CD8-positive, alpha-beta memory T cell (primary cell): ENCODE data around the gene STARD13. TPM values are rescaled to one million over a fixed set of nuclear protein-coding genes. Genes with fewer than 3 reads are reported as not detected.

ENCODE experiments used
- CTCF ChIA-PET: fragments of 350-600 bp; sonication (Branson Sonifier 250); formaldehyde crosslinking; loops from one replicate; lab custom pipeline; 2021; ENCODE audit warnings: antibody characterized with exemption; lab: Charles Lee
- POLR2A ChIA-PET: fragments of 350-600 bp; sonication (Branson Sonifier 250); formaldehyde crosslinking; loops from one replicate; lab custom pipeline; 2021; ENCODE audit warnings: antibody characterized with exemption; lab: Charles Lee
- DNase-seq, 5 donors: peaks; one replicate each; pipeline versions ENCODE4 v3.0.0 to v3.0.0-alpha.2; 2020 to 2022; ENCODE audit warnings: mixed read lengths in 1 of 5
- H3K27ac ChIP-seq: one replicate; pipeline ENCODE4 v1.7.0; 2013; ENCODE audit warnings: low read depth, mild to moderate bottlenecking, low read length, moderate library complexity
- H3K27me3 ChIP-seq: 2 replicates; pipeline ENCODE4 v1.7.0; 2013; ENCODE audit warnings: low read length, mild to moderate bottlenecking; ENCODE audit not compliant: insufficient read depth, poor library complexity, severe bottlenecking
- H3K36me3 ChIP-seq: 2 replicates; pipeline ENCODE4 v1.7.0; 2013; ENCODE audit warnings: mild to moderate bottlenecking, low read length, moderate library complexity; ENCODE audit not compliant: insufficient read depth
- H3K4me1 ChIP-seq: 2 replicates; pipeline ENCODE4 v1.7.0; 2013; ENCODE audit warnings: mild to moderate bottlenecking, low read length, moderate library complexity; ENCODE audit not compliant: insufficient read depth
- H3K4me3 ChIP-seq: 2 replicates; pipeline ENCODE4 v1.7.0; 2013; ENCODE audit warnings: mild to moderate bottlenecking, low read length
- H3K9me3 ChIP-seq: 2 replicates; pipeline ENCODE4 v1.7.0; 2013; ENCODE audit warnings: mild to moderate bottlenecking, low read length
- H3K27ac Mint-ChIP-seq, 8 donors: one replicate each; pipeline ENCODE4 v1.8.0; 2020 to 2021; ENCODE audit warnings: mixed read lengths in 8 of 8, mild to moderate bottlenecking in 6 of 8, inconsistent platforms in 3 of 8, moderate library complexity in 3 of 8
- H3K27me3 Mint-ChIP-seq, 2 donors: one replicate each; pipeline ENCODE4 v1.8.0; 2020 to 2021; ENCODE audit warnings: mixed read lengths in 2 of 2, mild to moderate bottlenecking in 1 of 2, moderate library complexity in 1 of 2
- H3K36me3 Mint-ChIP-seq, 3 donors: one replicate each; pipeline ENCODE4 v1.8.0; 2020 to 2021; ENCODE audit warnings: mixed read lengths in 3 of 3, inconsistent platforms in 1 of 3, mild to moderate bottlenecking in 1 of 3
- H3K4me1 Mint-ChIP-seq, 3 donors: one replicate each; pipeline ENCODE4 v1.8.0; 2020 to 2021; ENCODE audit warnings: mixed read lengths in 3 of 3, inconsistent platforms in 1 of 3, mild to moderate bottlenecking in 1 of 3
- H3K4me3 Mint-ChIP-seq, 7 donors: one replicate each; pipeline ENCODE4 v1.8.0; 2020 to 2021; ENCODE audit warnings: mixed read lengths in 7 of 7, mild to moderate bottlenecking in 6 of 7, moderate library complexity in 4 of 7, inconsistent platforms in 2 of 7
- H3K9me3 Mint-ChIP-seq, 5 donors: one replicate each; pipeline ENCODE4 v1.8.0; 2020 to 2022; ENCODE audit warnings: mixed read lengths in 5 of 5, mild to moderate bottlenecking in 3 of 5, moderate library complexity in 2 of 5, inconsistent platforms in 1 of 5
- polyA plus RNA-seq: library from polyadenylated mRNA; unstranded; fragments of 300-500 nt; fragmentation: Illumina TruSeq; gene quantifications from one replicate; pipeline ENCODE4 v1.2.3, GENCODE V29; 2021
- total RNA-seq, 2 experiments: library from RNA; stranded (reverse); gene quantifications; one replicate each; pipeline ENCODE4 v1.2.3, GENCODE V29; 2021

STARD13 gene
- total and polyA plus RNA-seq, 3 experiments from 2014 or later, result 0.40 to 0.48 TPM; not detected in 1

DNA sequence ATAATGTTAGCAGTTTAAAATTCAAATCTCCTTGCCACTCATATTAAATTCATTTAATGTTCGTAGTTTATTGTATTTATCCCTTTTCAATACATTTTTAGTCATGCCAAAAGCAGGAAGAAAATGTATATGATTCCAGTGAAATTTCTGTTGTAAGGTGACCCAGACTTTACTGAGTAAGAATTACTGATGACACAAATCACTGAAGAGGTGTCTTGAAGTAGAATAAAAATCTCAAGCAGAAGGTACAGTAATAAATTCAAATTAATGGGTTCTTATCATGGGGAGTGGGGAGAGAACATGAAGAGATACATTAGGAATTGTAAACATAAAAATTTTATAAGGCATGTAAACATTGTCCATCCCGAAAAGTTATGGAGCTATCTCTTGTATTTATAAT lies 19.9 kb downstream of the STARD13 start:
- CTCF ChIA-PET, result interaction anchor here (1.2 kb wide), 1 partner anchor 9 kb away, joined by 3 read pairs; no protein-coding TSS in a partner anchor
- Histone ChIP-seq H3K4me3 (no peak overlapping the region), H3K27me3 (no peaks in the 10 kb centered on the region), H3K27ac (no peak overlapping the region), H3K4me1 (no peaks in the 10 kb centered on the region), H3K36me3 (no peaks in the 10 kb centered on the region), H3K9me3 (no peaks in the 10 kb centered on the region)
- no peak for DNase-seq
- H3K27ac Mint-ChIP-seq, result no peak overlapping the region
- no peak overlapping the region for H3K4me3 Mint-ChIP-seq
- H3K36me3 Mint-ChIP-seq, result no peaks in the 10 kb centered on the region
- peaks cover 7% of the 10 kb centered on the region in 2 donors for H3K27me3 Mint-ChIP-seq
- POLR2A ChIA-PET, result no interaction called here
- H3K9me3 Mint-ChIP-seq, result no peaks in the 10 kb centered on the region
- H3K4me1 Mint-ChIP-seq, result no peaks in the 10 kb centered on the region

DNA sequence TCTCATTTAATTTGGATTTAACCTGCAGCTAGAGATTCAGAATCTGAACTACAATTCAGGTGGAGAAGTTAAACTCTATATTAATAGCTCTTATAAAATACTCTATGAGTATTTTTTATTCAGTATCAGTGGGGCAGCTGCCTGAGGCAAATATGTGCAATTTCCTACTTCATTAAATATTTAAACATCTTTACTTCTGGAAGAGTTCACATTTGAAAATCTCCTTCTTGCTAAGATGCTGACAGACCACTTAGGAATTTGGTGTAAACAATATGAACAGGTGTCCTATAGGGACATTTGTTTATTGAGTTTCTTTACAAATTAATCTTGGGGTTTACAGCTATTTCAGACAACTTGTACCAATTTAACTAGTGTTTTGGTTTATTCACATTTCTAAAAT lies 20.4 kb downstream of the STARD13 start:
- CTCF ChIA-PET, result interaction anchor here (1.2 kb wide), 1 partner anchor 8 kb away, joined by 3 read pairs; no protein-coding TSS in a partner anchor
- no peaks in the 10 kb centered on the region for H3K27me3 ChIP-seq
- POLR2A ChIA-PET, result no interaction called here
- H3K36me3 ChIP-seq, result no peaks in the 10 kb centered on the region
- H3K9me3 ChIP-seq, result no peaks in the 10 kb centered on the region
- no peaks in the 10 kb centered on the region for H3K4me1 ChIP-seq
- DNase-seq, result no peak
- no peak overlapping the region for H3K4me3 Mint-ChIP-seq
- H3K27ac Mint-ChIP-seq, result no peak overlapping the region
- no peaks in the 10 kb centered on the region for H3K4me1 Mint-ChIP-seq
- no peaks in the 10 kb centered on the region for H3K36me3 Mint-ChIP-seq
- H3K9me3 Mint-ChIP-seq, result no peaks in the 10 kb centered on the region
- H3K27ac ChIP-seq, result no peak overlapping the region
- H3K27me3 Mint-ChIP-seq, result peaks cover 7% of the 10 kb centered on the region in 2 donors
- H3K4me3 ChIP-seq, result no peak overlapping the region

DNA sequence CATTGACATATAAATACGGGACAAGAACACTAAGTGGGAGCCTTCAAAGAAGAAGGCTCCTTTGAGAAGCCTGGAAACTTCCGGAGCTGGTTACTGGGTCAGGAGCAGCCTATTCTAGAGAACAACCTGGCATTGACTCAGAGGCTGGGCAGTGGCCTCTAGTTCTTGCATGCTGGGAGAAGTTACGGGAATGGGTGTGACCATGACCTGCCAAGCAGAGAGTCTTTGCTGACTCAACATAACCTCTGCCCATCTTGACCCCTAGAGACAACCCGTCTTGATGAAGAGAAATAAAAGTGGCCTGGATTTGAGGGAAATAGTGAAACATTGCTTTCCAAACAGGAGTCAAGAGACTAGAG lies 21.0 kb downstream of the STARD13 start:
- no peaks in the 10 kb centered on the region for H3K36me3 Mint-ChIP-seq
- no peak for DNase-seq
- no peaks in the 10 kb centered on the region for H3K4me1 ChIP-seq
- no peak overlapping the region for H3K27ac ChIP-seq
- CTCF ChIA-PET, result no interaction called here
- no peak overlapping the region for H3K4me3 Mint-ChIP-seq
- H3K4me1 Mint-ChIP-seq, result no peaks in the 10 kb centered on the region
- H3K9me3 ChIP-seq, result no peaks in the 10 kb centered on the region
- H3K27ac Mint-ChIP-seq, result no peak overlapping the region
- H3K9me3 Mint-ChIP-seq, result no peaks in the 10 kb centered on the region
- H3K27me3 ChIP-seq, result no peaks in the 10 kb centered on the region
- H3K36me3 ChIP-seq, result no peaks in the 10 kb centered on the region
- H3K27me3 Mint-ChIP-seq, result peaks cover 7% of the 10 kb centered on the region in 2 donors
- H3K4me3 ChIP-seq, result no peak overlapping the region
- POLR2A ChIA-PET, result no interaction called here

DNA sequence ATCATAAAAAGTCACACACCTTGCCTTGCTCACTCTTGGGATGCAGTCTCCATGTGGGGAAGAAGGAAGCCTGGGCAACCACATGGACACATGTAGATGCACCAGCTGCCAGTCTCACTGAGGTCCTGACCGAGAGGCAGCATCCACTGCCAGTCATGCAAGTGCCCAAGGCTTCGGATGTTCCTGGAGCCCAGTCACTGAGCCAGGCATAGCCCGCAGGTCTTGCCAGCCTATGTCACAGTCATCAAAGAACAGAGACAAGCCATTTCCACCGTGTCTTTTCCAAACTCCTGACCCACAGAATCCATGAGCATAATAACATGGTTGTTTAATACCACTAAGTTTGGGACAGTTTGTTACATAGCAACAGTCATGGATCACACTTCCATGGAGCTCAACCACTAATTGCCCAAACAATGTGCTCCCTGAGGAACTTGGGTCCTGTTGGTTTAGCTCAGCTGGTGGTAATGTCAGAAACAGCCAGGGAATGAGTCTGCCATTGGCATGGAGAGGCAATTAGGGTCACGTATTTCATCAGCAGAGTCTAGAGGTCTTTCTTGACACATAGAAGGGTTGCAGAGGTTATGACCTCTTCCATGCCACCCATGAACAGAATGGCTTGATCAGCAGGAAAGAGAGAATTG lies 21.5 kb downstream of the STARD13 start:
- no peaks in the 10 kb centered on the region for H3K9me3 Mint-ChIP-seq
- ChIA-PET POLR2A (no interaction called here), CTCF (no interaction called here)
- no peaks in the 10 kb centered on the region for H3K4me1 ChIP-seq
- no peak overlapping the region for H3K27ac ChIP-seq
- no peaks in the 10 kb centered on the region for H3K36me3 ChIP-seq
- no peak for DNase-seq
- no peak overlapping the region for H3K4me3 ChIP-seq
- H3K4me3 Mint-ChIP-seq, result no peak overlapping the region
- H3K9me3 ChIP-seq, result no peaks in the 10 kb centered on the region
- H3K27me3 Mint-ChIP-seq, result peaks cover 6 to 7% of the 10 kb centered on the region in 2 donors
- H3K36me3 Mint-ChIP-seq, result no peaks in the 10 kb centered on the region
- H3K4me1 Mint-ChIP-seq, result no peaks in the 10 kb centered on the region
- H3K27me3 ChIP-seq, result no peaks in the 10 kb centered on the region
- no peak overlapping the region for H3K27ac Mint-ChIP-seq

DNA sequence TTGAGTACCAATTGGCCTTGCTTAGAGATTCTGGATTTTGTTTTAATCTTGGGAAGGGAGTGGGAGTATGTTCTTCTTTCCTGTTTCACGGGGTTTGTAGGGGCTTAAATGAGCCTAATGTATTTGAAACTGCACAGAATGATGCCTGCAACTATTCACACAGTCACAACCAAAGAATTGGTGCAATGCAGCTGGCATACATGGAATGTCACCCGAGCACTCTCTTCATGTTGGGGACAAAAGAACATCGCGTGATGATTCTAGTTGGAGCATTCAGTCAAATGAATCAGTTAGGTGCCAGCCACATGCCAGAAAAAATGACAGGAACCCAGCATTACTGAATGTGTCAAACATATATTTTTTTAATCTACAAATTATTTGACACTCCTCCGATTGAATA lies 22.1 kb downstream of the STARD13 start:
- POLR2A ChIA-PET, result no interaction called here
- Histone ChIP-seq H3K27ac (no peak overlapping the region), H3K9me3 (no peaks in the 10 kb centered on the region), H3K4me1 (no peaks in the 10 kb centered on the region), H3K27me3 (no peaks in the 10 kb centered on the region), H3K36me3 (no peaks in the 10 kb centered on the region), H3K4me3 (no peak overlapping the region)
- Mint-ChIP-seq H3K9me3 (no peaks in the 10 kb centered on the region), H3K36me3 (no peaks in the 10 kb centered on the region), H3K27ac (peak overlapping the region in 1 of 8 donors; percentile 51), H3K27me3 (peaks cover 6 to 7% of the 10 kb centered on the region in 2 donors), H3K4me3 (no peak overlapping the region), H3K4me1 (no peaks in the 10 kb centered on the region)
- CTCF ChIA-PET, result no interaction called here
- no peak for DNase-seq

DNA sequence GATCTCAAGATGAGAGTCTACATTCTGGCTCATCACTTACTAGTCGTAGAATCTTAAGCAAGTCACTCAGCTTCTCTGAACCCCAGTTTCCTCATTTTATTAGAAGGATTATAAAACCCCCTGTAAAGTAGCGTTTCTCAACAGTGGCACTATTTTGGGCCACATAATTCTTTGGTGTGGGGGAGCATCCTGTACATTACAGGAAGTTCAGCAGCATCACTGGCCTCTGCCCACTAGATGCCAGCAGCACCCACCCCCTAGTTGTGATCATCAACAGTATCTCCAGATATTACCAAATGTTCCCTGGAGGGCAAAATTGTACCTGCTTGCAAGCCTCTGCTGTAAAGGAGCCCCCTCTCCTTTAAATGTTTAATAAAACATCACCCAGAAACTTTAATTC lies 22.6 kb downstream of the STARD13 start:
- ChIA-PET POLR2A (no interaction called here), CTCF (no interaction called here)
- Histone ChIP-seq H3K36me3 (no peaks in the 10 kb centered on the region), H3K9me3 (no peaks in the 10 kb centered on the region), H3K4me3 (no peak overlapping the region), H3K4me1 (no peaks in the 10 kb centered on the region), H3K27me3 (no peaks in the 10 kb centered on the region), H3K27ac (no peak overlapping the region)
- H3K36me3 Mint-ChIP-seq, result no peaks in the 10 kb centered on the region
- no peak overlapping the region for H3K27ac Mint-ChIP-seq
- H3K4me1 Mint-ChIP-seq, result no peaks in the 10 kb centered on the region
- H3K4me3 Mint-ChIP-seq, result no peak overlapping the region
- DNase-seq, result no peak
- no peaks in the 10 kb centered on the region for H3K9me3 Mint-ChIP-seq
- peaks cover 4 to 7% of the 10 kb centered on the region in 2 donors for H3K27me3 Mint-ChIP-seq

DNA sequence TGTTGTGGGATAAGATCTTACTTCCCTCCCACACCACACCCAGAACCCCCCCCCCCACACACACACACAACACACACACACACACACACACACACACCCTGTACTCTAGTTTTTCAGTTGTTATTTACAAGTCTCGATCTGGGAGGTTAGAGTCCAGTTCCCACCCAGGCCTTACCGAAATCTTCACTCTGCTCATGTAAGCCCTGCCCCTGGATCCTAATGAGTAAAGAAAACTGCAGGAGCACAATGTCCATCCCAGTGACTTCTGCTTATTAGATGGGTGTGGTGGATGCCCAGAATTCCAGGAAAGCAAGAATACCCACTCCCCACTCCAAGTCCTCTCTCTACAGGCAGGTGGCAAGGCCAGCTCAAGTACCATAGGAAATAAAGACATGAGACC lies 23.0 kb downstream of the STARD13 start:
- Mint-ChIP-seq H3K9me3 (no peaks in the 10 kb centered on the region), H3K4me1 (no peaks in the 10 kb centered on the region), H3K27me3 (peaks cover 4 to 7% of the 10 kb centered on the region in 2 donors), H3K27ac (peak overlapping the region in 1 of 8 donors; percentile 28), H3K36me3 (no peaks in the 10 kb centered on the region), H3K4me3 (no peak overlapping the region)
- no peaks in the 10 kb centered on the region for H3K36me3 ChIP-seq
- no peak overlapping the region for H3K27ac ChIP-seq
- no peaks in the 10 kb centered on the region for H3K4me1 ChIP-seq
- no peak overlapping the region for H3K4me3 ChIP-seq
- no peaks in the 10 kb centered on the region for H3K27me3 ChIP-seq
- CTCF ChIA-PET, result no interaction called here
- no peak for DNase-seq
- POLR2A ChIA-PET, result no interaction called here
- H3K9me3 ChIP-seq, result no peaks in the 10 kb centered on the region

DNA sequence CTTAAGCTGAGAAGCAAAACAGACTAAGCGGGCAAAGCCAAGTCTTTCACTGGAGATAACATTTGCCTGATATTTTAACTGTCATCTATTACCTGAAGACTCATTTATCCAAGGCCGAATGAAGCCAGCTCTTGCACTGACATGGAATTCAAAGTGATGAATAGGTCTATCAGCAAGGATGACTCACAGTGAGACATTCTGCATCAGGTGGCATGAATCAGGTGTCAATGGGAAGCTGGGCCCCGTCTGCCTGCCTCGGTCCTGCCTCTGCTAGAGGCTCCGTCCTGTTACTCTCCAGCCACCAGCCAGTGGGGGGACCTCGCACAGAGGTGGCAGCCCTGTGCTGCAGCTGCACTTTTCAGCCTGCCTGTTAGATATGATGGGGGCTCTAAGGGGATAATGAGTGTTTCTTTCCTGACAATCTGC lies 23.5 kb downstream of the STARD13 start:
- no peaks in the 10 kb centered on the region for H3K36me3 Mint-ChIP-seq
- Histone ChIP-seq H3K27me3 (no peaks in the 10 kb centered on the region), H3K4me1 (no peaks in the 10 kb centered on the region), H3K36me3 (no peaks in the 10 kb centered on the region), H3K4me3 (no peak overlapping the region), H3K9me3 (no peaks in the 10 kb centered on the region), H3K27ac (no peak overlapping the region)
- no peaks in the 10 kb centered on the region for H3K9me3 Mint-ChIP-seq
- no peak overlapping the region for H3K27ac Mint-ChIP-seq
- CTCF ChIA-PET, result no interaction called here
- peaks cover 4 to 7% of the 10 kb centered on the region in 2 donors for H3K27me3 Mint-ChIP-seq
- no peak for DNase-seq
- POLR2A ChIA-PET, result no interaction called here
- no peak overlapping the region for H3K4me3 Mint-ChIP-seq
- no peaks in the 10 kb centered on the region for H3K4me1 Mint-ChIP-seq
